Endothelial cell of umbilical vein (primary cell): ENCODE measurements around the gene AATF.

Experiments used
- CTCF ChIP-seq, 2 donors: IDR thresholded peaks; 1 replicate in 1 of 2; 2 replicates in 1 of 2; pipeline ENCODE4 v1.5.1; 2011; ENCODE audit warnings: low read length in 2 of 2, mild to moderate bottlenecking in 2 of 2, moderate library complexity in 2 of 2, control low read depth in 1 of 2, inconsistent platforms in 1 of 2, low read depth in 1 of 2; ENCODE audit not compliant: insufficient read depth in 1 of 2; ENCODE audit errors: extremely low read depth in 1 of 2
- EZH2 ChIP-seq: IDR thresholded peaks from 2 replicates; pipeline ENCODE4 v1.6.1; 2012; ENCODE audit warnings: borderline replicate concordance, low read depth, mild to moderate bottlenecking, moderate library complexity, low read length, inconsistent platforms; ENCODE audit not compliant: severe bottlenecking
- JUN ChIP-seq: IDR thresholded peaks from 2 replicates; pipeline ENCODE4 v1.6.1; 2011; ENCODE audit warnings: borderline replicate concordance, low read depth; ENCODE audit not compliant: insufficient read length, insufficient read depth
- POLR2AphosphoS5 ChIP-seq: IDR thresholded peaks from 2 replicates; pipeline ENCODE4 v1.6.1; 2012; ENCODE audit warnings: low read depth, mild to moderate bottlenecking, control low read depth, low read length, moderate library complexity; ENCODE audit not compliant: insufficient read depth
- TF ChIP-seq, protein P1 (sequence below): IDR thresholded peaks from 2 replicates; pipeline ENCODE4 v1.6.1; 2011; ENCODE audit not compliant: insufficient read depth, insufficient read length

DNA sequence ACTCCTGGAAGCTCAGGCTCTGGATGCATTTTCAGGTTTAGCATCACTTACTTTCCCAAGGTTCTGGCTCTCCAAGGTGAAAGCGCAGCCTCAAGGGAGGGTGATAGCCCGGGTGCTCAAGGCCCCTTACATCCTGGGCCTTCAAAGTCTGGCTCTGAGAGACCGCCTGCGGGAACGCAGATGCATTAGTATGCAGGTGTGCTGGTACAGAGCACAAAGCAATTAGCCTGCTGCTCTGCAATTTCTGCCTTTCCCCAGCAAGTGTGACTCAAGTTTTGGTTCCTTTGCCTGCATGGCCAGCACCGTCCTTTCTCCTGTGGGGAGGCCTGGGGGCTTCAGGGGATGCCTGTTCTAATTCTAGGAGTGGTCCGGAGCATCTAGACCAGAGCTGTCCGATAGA is 116.2 kb downstream of the AATF start:
- TF ChIP-seq CTCF (IDR thresholded peaks at IDR 0.05; ENCODE audit: extremely low read depth in 1 of 2, insufficient read depth in 1 of 2, low read depth in 1 of 2, low read length in 2 of 2) (no peak), POLR2AphosphoS5 (no peak), JUN (no peak), EZH2 (no peak)
- TF ChIP-seq, protein P1, sequence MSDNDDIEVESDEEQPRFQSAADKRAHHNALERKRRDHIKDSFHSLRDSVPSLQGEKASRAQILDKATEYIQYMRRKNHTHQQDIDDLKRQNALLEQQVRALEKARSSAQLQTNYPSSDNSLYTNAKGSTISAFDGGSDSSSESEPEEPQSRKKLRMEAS, result no peak
